HG03521 (cell line): ENCODE data around the gene C11orf21.

Experiments
- ATAC-seq: cut with Tn5 transposase; IDR thresholded peaks from one replicate; pipeline ENCODE4 v1.9.1; 2021; ENCODE audit warnings: mild to moderate bottlenecking, moderate library complexity; ENCODE audit not compliant: unreplicated experiment

The C11orf21 gene

DNA sequence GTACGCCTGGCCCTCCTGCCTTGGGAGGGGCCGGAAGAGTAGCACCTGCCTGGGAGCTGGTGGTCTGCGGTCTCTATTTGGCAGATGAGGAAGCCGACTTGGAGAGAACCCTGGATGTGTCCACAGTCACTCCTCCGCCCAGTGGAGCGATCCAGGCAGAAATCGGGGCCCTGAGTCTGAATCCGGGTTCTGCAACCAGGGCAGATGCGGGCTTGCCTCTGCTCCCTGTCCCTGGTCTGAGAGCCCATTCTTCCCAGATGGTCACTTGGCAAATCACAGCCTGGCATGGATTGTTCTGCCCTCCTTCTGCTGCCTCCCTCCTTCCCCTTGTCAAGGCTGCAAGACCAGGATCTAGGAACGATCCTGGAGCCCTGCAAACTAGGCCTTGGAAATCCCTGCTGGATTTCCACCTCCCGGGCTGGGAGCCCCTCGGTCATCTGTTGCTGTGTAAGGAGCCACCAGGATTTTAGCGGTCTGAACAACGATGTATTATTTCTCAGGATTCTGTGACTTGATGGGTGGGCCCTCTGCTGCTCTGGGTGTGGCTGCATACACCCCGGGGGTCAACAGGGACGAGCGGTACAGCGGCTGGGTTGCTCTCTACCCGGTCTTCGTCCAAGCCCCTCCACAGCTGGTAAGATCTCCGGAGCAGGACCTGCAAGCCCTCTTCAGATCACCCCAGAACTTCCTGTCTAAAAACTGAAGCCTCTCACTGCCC, 29.3 kb downstream of the C11orf21 start:
- no peak for ATAC-seq

DNA sequence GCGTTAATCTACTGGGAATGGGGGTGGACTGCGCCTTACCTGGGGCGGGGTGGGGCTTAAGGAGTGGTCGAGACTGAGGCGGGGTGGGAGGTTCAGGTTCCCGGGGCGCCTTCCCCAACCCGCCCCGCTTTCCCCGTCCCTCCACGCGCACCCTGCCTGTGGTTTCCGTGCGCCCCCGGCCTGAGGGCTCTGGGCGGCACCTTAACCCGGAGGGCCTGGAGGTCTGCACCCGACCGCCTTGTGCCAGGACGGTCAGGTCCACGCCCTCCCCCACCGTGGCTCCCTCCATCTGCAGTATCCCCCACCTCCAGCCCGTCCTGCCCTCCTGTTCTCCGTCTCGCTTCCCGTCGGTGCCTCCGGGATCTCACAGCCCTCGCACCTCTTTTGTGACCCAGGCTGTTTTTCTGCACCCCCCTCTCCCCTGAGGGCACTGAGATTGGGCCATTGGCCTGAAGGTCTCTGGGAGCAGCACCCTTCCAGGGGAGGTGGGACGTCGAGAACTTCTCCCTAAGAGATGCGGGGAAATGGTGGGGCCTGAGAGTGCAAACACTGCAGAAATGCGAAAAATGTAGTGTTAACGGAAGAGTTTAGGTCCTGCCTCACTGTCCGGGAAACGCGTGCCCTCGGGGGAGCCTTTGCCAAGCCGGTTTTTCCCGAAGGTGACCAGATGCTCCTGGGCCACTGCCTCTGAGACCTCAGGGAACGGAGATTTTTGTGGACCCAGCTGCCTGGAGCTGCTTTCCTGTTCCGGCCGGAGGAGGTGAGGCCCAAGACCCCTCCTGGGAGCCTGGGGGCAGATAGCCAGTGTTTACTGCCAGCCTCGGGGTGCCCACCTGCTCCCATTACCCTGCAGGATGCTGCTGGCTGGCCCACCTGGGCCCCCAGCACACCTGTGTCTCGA, 30.1 kb downstream of the C11orf21 start:
- no peak for ATAC-seq

DNA sequence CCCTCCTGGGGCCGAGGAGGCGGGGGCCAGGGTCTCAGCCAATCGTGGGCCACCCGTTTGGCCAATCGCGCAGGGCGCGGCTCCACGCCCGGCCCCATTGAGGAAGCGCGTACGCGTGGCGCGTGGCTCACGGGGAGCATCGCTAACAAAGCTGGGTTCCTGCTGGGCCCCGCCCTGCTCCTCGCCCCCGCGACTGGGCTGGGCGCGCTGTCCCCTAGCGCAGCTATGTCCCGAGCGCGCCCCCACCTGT, 30.7 kb downstream of the C11orf21 start:
- no peak for ATAC-seq

DNA sequence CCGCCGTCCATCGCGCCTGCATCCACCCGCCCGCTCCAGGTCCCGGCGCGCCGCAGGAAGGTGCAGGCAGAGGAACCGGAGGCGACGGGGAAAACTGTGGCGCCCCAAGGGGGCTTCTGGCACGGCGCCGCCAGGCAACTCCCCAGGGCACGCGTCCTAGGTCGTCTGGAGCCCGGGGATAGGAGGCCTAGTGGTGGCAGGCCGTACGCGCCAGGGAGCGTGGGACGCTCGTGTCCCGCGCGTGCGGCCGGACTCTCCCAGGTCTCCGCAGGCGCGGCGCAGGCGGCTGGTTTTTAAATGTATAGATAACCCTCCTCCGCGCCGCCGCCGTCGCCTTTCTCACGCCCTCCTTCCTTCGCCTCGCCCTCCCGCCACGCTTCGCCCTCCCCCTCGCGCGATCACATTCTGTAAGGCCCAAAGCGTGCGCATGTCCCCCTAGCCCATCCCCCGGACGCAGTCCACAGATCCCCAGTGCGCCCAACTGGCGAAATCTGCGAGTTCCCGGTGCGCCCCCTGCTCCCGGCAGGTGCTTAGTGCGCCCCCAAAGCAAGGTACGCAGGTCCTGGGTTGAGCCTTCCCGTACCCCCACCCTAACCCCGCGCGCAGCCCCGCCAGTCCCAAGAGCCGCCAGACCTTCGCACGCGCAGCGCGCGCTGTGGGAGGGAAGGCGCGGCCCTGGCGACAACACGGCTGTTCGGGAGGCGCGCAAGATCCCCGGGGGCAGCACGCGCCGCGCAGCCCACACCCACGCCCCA, 31.2 kb downstream of the C11orf21 start, which contains the start of gene ASCL2:
Gene ASCL2 (minus strand): TSS at position 267 of the 755 bp plus-strand sequence. CDS start 256 bp downstream, at position 11.
- ATAC-seq = no peak

DNA sequence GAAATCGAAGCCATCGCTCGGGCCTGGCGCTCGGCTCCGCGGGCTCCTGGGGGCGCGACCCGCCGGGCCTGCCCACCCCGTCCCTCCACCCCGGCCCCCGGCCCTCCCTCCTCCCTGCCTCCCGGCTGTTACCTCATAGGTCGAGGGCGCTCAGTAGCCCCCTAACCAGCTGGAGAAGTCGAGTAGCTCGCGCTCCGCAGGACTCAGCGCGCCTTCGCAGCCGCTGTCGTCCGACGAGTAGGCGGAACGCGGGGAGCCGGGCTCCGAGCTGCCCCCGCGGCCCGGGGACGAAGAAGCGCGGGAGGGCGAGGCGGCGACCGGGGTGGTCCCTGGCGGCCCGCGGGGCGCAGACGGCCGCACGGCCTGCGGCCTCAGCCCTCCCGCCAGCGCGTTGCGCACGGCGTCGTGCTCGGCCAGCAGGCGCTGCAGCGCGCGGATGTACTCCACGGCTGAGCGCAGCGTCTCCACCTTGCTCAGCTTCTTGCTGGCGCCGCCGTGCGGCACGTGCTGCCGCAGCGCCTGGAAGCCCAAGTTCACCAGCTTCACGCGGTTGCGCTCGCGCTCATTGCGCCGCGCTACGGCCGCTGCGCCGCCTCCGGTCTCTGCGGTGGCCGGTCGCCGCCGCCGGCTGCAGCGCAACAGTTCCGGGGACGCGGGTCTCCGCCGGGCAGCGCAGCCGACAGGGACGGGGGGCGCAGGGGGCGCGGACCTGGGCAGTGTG, 32.0 kb downstream of the C11orf21 start:
- ATAC-seq = no peak

DNA sequence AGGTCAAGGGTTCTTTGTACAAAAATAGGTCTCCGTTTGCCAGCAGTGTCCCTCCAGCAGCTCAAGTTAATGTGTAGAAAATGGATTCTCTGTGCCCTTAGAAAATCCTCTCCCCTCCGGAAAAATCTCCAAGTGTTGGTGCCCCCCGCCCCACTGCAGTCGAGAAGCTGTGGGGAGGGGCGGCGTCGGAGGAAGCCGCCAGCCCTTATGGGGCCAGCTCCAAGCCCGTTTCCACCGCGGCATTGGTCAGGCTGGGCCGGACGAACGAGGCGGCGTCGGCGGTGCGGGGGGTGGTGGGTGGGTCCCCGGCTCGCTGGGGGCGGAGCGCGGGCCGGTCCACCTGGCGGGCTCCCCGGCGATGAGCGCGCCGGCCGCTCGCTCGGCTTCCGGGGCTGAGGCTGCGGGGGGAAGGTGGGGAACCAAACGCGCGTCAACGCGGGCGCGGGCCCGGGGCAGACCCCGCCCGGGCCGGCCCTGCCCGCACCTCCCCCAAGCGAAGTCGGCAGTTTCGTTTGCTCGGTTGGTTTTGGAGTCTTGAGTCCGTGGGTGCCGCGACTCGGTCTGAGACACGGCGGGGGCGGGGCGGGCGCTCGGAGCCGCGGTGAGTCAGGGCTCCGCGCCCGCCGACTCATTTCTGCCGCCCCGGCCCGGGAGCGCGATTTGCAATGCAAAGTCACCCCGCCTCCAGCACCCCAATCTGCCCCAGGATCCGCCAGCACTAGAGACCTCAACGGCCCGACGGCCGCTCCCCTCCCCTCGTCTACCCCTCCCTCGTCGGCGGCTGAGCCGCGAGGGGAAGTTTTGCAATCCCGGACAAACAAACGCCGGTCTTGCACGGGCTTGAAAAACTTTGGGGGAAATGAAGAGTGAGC, 32.8 kb downstream of the C11orf21 start:
- ATAC-seq = no peak

DNA sequence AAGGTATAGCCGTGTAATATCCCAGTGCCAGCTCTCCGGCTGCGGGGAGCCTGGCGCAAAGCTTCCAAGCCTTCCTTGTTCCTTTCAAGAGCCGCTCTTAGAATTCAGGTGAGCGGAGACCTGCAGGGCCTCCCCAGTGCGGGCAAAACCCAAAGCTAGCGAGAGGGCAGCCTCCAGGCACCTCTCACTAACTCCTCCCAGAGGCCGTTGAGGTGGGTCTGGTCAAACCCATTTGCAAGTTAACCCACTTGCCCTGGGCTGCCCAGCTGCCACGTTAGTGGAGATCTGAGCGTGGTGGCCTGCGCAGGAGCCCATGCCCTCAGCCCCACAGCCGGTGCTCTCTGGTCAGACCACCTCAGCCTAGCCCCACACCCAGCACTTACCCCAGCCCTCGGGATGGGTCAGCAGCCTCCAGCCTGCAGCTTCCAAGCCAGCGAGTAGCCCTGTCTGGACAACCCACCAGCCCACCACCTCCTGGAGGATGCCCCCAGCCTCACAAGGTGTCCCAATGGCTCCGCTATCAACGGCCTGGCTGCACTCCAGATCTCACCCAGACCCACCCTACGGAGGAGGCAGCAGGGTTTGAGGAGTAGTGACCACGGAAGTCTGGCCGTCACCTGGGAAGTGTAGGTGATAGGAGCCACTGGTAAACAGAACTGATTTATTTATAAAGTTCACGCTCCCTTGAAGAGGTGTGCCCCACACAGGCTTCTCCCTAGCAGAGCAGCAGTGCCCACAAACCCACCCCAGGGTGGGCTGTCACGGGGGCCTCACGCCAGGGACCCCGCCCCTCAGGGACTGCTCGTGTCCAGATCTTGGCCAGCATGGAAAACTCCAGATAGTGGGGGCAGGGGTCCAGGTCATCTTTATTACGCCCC, 33.6 kb downstream of the C11orf21 start:
- ATAC-seq = no peak

DNA sequence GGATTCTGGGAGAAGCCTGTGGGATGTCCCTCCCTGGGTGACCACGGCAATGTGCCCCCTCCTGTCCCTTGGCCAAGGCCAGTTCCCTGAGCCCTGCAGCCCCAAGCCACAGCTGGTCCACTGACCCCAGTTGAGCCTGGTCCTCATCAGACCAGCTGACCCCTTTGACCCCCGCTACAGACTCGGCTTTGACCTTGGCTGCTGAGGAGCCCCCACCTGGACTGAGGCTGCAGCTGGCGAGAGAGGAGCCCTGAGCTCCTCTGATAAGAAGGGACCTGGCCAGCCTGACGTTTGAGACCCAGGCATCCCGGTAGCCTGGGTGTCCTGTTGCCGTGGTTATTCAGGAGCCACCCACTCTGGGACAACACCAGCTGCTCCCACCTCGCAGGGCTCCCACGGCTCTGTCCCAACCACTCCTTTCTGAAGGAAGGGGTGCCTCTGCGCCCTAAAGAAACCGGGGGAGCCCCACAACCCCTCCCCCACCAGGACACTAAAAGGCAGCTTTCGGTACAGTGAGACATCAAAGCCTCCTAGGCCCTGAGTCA, 34.3 kb downstream of the C11orf21 start:
- no peak for ATAC-seq

DNA sequence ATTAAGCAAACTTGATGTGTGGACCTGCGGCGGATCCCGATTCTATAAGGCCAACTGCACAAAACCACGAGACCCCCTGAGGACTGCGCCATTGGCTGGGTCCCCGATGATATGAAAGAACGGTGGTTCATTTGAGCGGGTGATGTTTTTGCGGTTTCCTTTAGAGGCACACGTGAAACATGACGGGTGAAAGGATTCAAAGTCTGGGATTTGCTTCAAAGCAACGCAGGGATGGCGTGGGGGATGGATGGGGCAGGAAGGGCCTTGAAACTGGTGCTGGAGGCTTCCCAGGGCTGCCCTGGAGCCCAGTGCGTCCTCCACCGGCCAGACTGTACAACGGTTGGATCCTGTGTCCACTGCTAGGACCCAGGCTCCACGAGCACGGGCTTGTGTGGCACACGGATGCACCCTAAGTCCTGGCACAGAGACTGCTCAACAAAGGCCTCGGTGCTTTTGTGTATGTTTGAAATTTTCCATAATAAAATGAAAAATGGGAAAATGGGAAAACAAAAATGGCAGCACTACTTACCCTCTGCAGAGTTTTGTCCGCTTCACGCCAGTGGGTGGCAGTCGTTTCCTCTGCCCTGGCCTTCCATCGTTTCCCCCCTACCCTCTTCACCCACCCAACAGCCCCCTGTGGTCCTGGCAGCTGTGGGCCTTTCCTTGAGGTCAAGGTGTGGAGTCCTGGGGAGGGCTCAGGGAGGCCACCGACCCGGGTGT, 35.0 kb downstream of the C11orf21 start:
- ATAC-seq = no peak

DNA sequence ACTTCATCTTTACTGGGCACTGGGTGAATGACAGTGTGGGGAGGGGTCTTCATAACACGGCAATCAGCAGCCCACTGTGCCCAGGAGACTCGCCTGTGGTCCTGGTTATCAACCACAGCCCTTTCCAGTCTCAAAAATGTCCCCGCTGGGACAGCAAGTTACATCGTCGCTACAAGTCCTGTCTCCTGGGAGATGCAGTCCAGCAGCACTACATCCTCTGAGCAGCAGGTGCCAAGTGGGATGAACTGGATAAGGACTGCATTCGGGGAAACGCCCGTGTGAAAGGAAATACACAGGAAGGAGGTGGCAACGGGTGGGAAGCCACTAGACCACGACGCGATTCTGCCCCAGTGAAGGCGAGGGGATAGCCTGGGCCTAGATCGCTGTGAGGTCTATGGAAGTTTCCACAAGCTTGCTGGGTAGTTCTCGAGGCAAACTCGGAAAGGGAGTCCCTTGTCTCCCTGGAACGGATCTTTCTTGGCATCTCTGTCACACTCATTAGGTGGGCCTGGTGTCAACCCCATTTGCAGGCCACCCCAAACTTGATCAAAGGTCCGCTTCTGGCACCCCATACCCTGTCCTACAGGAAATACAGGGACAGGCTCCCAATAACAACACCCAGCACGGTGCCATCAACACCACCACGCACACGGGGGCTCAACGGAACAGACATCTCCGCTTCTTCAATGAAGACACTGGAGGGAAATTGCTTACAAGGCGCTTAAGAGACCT, 35.7 kb downstream of the C11orf21 start:
- no peak for ATAC-seq

DNA sequence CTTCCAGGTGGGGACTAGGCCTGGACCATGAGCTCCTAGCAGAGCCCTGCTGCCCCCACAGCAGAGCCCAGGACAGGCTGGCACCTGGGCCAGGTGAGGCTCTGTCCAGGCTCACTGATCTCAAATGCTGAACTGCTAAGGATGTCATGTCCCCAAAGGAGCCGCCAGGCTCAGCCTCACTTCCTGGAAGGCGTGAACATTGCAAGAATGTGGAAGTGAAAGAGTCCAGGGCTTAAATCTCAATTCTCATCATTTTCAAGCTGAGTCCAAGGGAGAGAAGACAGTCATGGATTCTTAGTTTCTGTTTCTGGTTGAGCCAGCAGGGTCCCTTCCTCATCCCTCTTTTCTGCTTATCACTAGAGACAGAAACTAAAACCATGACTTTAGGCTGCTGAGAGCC, 36.3 kb downstream of the C11orf21 start:
- ATAC-seq = no peak

DNA sequence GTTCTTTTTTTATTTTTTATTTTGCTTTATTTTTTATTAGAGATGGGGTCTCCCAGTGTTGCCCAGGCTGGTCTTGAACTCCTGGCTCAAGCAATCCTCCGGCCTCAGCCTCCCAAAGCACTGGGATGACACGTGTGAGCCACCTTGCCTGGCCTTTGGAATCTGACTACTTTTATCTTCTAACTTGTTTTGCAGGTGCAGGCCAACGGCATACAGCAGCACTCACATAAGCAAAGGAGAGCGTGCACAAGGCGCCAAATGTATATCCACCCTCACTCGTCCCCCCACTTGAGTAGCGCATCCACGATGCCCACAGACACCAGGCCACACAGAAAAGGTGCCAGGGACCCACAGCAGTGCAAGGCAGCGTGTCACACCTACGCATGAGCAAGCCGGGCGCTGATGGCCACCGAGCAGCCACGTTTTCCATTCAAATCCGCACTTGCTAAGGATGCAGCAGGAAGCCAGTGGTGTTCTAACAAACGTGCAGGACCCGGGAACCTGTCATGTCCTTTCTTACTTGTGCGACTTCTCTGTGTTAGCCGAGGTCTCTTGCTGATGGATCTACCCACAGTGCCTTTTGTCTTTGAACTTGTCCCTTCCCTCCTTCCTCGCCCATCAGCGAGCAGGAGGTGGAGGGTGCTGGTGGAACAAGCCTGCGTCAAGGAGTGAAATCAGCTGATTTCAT, 37.2 kb downstream of the C11orf21 start:
- ATAC-seq = no peak

DNA sequence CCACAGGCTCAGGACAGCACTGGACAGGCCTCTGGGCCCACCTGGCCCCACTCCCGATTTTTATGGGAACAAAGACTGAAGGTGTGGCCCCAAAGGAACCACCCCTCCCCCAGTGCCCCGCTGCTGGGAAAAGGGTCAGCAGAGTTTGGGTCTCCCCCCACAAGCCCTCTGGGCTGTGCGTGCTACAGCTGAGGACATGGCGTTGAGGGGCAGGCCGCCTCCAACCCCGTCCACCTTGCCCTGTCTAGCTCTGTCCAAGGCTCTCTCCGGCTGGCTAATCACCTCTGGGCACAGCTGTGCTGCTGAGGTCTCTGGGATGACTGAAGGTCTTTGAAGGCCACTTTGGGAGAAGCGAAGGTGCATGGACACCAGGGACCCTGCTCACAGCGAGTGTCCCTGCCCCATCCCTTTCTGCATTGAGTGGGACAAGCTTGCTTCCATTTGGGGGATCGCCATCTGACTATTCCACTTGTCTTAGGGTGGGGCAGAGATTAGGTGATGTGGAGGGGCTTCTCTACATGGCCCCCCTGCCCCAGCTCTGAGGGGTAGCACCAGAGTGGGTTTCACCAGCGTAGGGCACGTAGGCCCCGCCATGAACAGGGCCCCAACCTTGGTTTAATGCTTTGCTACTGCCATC, 37.9 kb downstream of the C11orf21 start:
- ATAC-seq = no peak

DNA sequence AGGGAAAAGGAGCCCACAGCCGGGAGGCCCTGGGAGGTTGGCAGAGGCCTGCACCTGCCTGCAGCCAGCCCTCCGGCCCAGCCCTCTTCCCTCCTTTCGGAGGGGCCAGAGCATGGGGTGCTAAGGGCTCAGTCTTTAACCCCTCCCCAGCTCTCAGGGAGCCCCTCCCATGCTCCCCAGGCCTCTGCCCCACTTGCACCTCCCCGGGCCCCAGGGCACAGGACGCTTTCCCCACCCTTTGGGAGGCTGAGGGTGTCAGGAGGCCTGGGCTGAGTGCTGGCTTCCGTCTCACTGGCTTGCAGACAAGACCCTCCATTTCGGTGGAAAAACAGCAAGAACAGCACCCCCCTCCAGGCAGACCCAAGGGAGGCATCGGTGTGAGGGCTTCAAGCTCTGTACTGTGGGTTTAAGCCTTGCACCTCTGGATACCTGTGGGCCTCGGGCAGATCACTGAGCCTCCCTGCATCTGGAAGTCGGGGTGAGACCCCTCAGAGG, 38.6 kb downstream of the C11orf21 start:
- no peak for ATAC-seq

DNA sequence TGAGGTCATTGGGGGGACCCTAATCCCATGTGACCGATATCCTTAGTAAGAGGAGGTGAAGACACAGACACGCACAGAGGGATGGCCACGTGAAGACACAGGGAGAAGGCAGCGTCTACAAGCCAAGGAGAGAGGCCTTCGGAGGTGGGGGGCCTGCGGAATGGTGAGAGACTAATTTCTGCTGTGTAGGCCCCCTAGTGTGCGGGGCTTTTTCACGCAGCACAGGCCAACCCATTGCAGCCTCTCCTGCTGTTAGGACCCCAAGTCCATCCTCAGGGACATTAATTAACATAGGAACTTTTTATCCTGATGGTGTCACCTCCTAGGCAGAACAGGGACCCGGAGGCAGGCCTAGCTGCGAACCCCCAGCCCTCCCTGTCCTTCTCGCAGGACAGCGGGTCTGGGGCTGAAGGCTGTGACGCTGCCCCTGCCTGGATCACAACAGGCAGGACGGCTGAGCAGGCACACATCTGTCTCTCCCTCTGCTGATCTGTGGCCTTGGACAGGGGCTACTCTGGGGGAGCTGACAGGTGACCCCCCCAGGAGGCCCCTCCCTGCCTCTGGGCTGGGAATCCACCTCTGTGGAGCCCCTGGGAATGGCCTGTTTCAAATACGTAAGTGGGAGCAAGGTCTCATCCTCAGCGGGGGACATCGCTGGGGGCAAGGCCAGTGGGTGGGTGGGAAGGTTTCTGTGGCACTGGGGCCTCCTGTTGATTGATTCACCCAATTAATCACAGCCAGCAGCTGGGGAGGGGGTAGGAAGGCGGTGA, 39.2 kb downstream of the C11orf21 start:
- ATAC-seq = no peak
